Measurements from ENCODE around the gene RPS27. TPM values are rescaled to one million over a fixed set of nuclear protein-coding genes. Genes with fewer than 3 reads are reported as not detected.
A peak's percentile ranks its signal among the peaks of the same experiment; 100 is the strongest.

RPS27 gene
- total RNA-seq, 1 donor from 2014 or later: 1,771 TPM

DNA sequence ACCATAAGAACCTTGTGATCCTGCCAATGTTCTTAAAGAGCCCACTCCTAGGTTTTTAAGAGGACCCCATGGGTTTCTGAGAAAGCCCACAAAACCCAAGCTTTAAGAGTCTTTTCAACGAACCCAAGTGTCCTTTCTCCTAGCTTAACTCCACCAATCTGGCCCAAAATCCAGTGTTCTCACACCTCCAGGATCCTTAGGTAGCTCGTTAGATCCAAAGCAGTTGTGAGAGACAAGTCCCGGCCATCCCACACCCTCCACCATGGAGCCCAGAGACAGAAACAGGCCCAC is 45.8 kb upstream of the RPS27 start:
- intact Hi-C loops (cut with DNase I): loop anchor here (5.0 to 10.0 kb wide), 2 partner anchors 43 to 150 kb away; partner anchors contain the start of gene RAB13
- peaks cover 27% of the 10 kb centered on the region for H3K4me1 ChIP-seq
- peak overlapping the region; percentile 73 to 89 for H3K4me3 ChIP-seq
- peaks cover 0 to 51% of the 10 kb centered on the region in 2 donors for H3K36me3 ChIP-seq
- DNase-seq (ENCODE audit: extremely low spot score in 2 of 2): no peak
- peak overlapping the region; percentile 99 for H3K27ac ChIP-seq
- TF ChIP-seq, protein P1, sequence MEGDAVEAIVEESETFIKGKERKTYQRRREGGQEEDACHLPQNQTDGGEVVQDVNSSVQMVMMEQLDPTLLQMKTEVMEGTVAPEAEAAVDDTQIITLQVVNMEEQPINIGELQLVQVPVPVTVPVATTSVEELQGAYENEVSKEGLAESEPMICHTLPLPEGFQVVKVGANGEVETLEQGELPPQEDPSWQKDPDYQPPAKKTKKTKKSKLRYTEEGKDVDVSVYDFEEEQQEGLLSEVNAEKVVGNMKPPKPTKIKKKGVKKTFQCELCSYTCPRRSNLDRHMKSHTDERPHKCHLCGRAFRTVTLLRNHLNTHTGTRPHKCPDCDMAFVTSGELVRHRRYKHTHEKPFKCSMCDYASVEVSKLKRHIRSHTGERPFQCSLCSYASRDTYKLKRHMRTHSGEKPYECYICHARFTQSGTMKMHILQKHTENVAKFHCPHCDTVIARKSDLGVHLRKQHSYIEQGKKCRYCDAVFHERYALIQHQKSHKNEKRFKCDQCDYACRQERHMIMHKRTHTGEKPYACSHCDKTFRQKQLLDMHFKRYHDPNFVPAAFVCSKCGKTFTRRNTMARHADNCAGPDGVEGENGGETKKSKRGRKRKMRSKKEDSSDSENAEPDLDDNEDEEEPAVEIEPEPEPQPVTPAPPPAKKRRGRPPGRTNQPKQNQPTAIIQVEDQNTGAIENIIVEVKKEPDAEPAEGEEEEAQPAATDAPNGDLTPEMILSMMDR (IDR thresholded peaks at IDR 0.05): no peak
- TF ChIP-seq POLR2AphosphoS5 (IDR thresholded peaks at IDR 0.05; ENCODE audit: insufficient read depth in 1 of 2, low read depth in 1 of 2) (no peak), POLR2A (IDR thresholded peaks at IDR 0.05) (no peak)
- H3K9me3 ChIP-seq: no peaks in the 10 kb centered on the region
- H3K27me3 ChIP-seq: no peaks in the 10 kb centered on the region

DNA sequence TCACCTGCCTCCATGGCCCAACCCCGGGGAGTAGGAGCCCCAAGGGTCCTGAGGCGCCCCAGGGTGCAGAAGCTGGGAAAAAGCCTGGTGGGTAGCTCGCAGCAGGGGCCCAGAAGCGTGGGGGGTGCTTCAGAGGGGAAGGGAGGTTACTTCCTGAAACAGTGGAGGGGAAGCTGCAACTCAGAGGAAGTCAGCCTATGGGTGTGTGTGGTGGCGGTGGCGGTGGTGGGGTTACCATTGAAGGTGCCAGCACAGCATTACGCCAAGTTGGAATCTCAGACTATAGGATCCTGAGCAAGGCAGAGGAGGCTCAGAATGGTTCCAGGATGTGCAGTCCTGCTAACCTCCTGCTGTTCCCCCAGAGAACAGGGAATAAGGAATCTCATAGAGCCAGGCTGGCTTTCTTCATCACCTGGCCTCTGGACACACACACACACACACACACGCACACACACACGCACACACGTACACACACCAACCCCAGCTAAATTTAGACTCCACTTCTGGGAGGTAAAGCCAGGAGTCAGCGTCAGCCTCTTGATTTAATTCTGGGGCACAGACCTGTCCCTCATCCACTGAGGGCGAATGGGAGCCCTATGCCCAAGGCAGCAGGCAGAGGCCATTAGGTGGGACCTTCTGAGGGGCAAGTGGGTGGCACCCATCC is 45.3 kb upstream of the RPS27 start:
- peak overlapping the region; percentile 99 for H3K27ac ChIP-seq
- peak in 1 of 2 donors; percentile 28 for TF ChIP-seq POLR2A (IDR thresholded peaks at IDR 0.05)
- TF ChIP-seq, protein P1 (IDR thresholded peaks at IDR 0.05): no peak
- no peak for TF ChIP-seq POLR2AphosphoS5 (IDR thresholded peaks at IDR 0.05; ENCODE audit: insufficient read depth in 1 of 2, low read depth in 1 of 2)
- no peaks in the 10 kb centered on the region for H3K9me3 ChIP-seq
- H3K36me3 ChIP-seq: peaks cover 0 to 51% of the 10 kb centered on the region in 2 donors
- H3K27me3 ChIP-seq: no peaks in the 10 kb centered on the region
- H3K4me1 ChIP-seq: peaks cover 27% of the 10 kb centered on the region
- intact Hi-C loops (cut with DNase I): loop anchor here (5.0 to 10.0 kb wide), 2 partner anchors 42 to 150 kb away; partner anchors contain the start of gene RAB13
- DNase-seq (ENCODE audit: extremely low spot score in 2 of 2): no peak
- H3K4me3 ChIP-seq: peak overlapping the region; percentile 73 to 89

DNA sequence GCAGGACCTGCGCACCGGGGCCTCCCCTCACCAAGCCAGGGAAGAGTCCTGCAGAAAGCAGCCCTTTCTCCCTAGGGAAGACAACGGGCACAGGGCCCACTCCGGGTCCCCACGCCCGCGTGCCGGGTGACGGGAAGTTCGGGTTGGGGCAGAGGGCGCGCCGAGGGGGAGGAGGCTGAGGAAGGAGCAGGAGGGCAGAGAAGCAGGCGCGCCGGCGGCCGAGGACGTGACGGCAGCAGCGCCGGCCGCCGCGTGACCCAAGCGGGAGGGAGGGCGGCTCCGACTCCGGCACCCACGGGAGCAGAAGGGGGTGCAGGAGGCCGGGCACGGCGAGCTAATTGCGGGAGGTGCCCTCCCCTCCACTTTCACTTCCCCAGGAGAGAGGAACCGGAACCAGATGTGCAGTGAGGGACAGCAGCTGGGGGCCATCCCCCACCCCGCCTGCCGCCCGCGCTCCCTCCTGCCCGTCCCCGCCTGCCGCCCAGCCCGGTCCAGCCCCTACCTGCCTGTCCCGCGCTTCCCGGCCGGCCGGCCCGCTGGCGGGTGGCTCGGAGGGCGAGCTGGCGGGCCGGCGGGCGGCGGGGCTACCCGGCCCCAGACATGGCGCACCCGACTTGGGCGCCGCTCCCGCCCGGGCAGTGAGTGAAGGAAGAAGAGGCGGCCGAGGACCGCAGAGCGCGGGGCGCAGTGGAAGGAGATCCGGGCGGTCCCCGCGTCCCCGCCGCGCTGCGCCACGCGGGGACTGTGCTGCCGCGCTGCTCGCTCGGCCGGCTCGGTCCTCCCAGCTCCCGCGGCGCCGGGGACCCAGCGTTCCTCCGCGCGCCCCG is 44.6 kb upstream of the RPS27 start:
- Histone ChIP-seq H3K36me3 (peaks cover 0 to 51% of the 10 kb centered on the region in 2 donors), H3K27ac (peak overlapping the region; percentile 99), H3K9me3 (no peaks in the 10 kb centered on the region), H3K27me3 (no peaks in the 10 kb centered on the region), H3K4me3 (peak overlapping the region; percentile 73 to 89), H3K4me1 (peaks cover 27% of the 10 kb centered on the region)
- TF ChIP-seq POLR2AphosphoS5 (IDR thresholded peaks at IDR 0.05; ENCODE audit: insufficient read depth in 1 of 2, low read depth in 1 of 2) (peak; percentile 31 to 85), POLR2A (IDR thresholded peaks at IDR 0.05) (no peak)
- no peak for DNase-seq (ENCODE audit: extremely low spot score in 2 of 2)
- intact Hi-C loops (cut with DNase I): loop anchor here (5.0 to 10.0 kb wide), 2 partner anchors 41 to 151 kb away; partner anchors contain the start of gene RAB13

DNA sequence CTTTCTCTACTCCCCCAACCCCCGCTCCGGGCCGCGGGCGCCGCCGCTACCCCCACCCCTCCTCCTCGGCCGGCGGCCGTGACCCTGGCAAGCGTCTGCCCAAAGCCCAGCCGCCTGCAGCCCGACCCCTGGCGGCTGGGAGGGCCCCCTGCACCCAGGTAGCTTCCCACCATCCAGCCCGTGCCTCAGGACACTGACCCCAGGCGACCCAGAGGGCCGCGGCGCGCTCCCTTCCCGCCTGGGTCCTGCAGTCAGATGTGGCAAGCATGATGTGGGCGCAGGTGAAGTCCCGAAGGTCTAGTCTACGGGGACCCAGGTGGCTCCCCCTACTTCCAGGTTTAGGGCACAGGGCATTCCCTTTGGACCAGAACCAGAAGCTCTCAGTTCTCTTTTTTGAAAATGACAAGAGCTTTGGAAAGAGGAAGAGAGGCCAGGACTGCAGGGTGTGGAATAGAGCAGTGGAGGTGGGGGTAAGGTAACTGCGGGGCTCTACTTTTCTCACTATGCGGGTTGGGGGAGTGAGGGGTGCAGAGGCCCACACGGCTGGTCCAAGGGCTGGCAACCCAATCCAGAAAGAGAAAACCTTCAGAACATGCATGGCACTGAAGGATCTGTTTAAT is 43.8 kb upstream of the RPS27 start, which contains the start of gene DENND4B:
Gene DENND4B, minus strand, starts transcription at position 97 of the 620 bp plus-strand sequence. CDS start 2,344 bp downstream, outside the sequence.
- Histone ChIP-seq H3K4me1 (peaks cover 27% of the 10 kb centered on the region), H3K9me3 (no peaks in the 10 kb centered on the region), H3K36me3 (peaks cover 0 to 51% of the 10 kb centered on the region in 2 donors), H3K27ac (peak within 1 kb of the TSS; percentile 99), H3K27me3 (no peaks in the 10 kb centered on the region), H3K4me3 (peak within 1 kb of the TSS; percentile 73 to 89)
- TF ChIP-seq, protein P1 (IDR thresholded peaks at IDR 0.05): peak; percentile 84 to 90 (median 86)
- no peak for TF ChIP-seq POLR2A (IDR thresholded peaks at IDR 0.05)
- TF ChIP-seq POLR2AphosphoS5 (IDR thresholded peaks at IDR 0.05; ENCODE audit: insufficient read depth in 1 of 2, low read depth in 1 of 2): peak; percentile 20 to 21
- no peak for DNase-seq (ENCODE audit: extremely low spot score in 2 of 2)
- intact Hi-C loops (cut with DNase I): loop anchor here (5.0 to 10.0 kb wide), 2 partner anchors 41 to 152 kb away; partner anchors contain the start of gene RAB13

DNA sequence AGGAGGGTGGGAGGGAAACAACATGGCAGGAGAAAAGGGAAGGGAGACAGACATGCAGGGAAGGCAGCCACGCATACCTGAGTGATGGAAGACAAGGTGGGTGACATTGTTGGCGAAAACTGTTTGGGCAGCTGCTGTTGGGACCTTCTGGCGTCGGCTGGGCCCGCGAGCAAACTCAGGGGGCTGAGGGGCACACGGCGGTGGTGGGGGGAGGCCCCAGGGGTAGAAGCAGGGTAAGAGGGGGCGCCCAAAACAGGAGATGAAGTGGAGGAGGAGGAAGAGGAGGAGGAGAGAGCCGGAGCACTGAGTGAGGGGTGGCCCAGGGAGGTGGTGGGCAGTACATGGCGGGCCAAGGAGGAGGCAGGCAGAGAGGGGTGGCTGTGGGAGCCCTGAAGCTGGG is 39.4 kb upstream of the RPS27 start:
- intact Hi-C loops (cut with DNase I): loop anchor here (10.0 kb wide), 1 partner anchor 276 kb away; the partner anchor contains the start of genes ILF2 and NPR1
- DNase-seq (ENCODE audit: extremely low spot score in 2 of 2): no peak
- no peak overlapping the region for H3K27ac ChIP-seq
- H3K9me3 ChIP-seq: no peaks in the 10 kb centered on the region
- TF ChIP-seq, protein P1 (IDR thresholded peaks at IDR 0.05): no peak
- TF ChIP-seq POLR2AphosphoS5 (IDR thresholded peaks at IDR 0.05; ENCODE audit: insufficient read depth in 1 of 2, low read depth in 1 of 2) (no peak), POLR2A (IDR thresholded peaks at IDR 0.05) (no peak)
- peaks cover 0 to 62% of the 10 kb centered on the region in 2 donors for H3K36me3 ChIP-seq
- peaks cover 26% of the 10 kb centered on the region for H3K4me1 ChIP-seq
- H3K4me3 ChIP-seq: no peak overlapping the region
- no peaks in the 10 kb centered on the region for H3K27me3 ChIP-seq

Data from vagina (tissue), 2 donors.